Measurements from ENCODE around the gene RPL10A.

GRCh38 chr6:35448191-35448590 lies 20.0 kb upstream of the RPL10A start:
- TF ChIP-seq CTCF (IDR thresholded peaks at IDR 0.05) = no peak
- no peak for TF ChIP-seq POLR2A (IDR thresholded peaks at IDR 0.05)
